HFF-Myc (cell line): ENCODE results near the gene NELL2.

ENCODE experiments used
- DNase-seq: peaks from one replicate; pipeline ENCODE4 v3.0.0-alpha.2; 2011; ENCODE audit warnings: low read depth; ENCODE audit errors: extremely low read depth
- H3K4me3 ChIP-seq: replicated peaks from 2 replicates; pipeline ENCODE4 v1.5.1; 2011; ENCODE audit warnings: low read depth, mild to moderate bottlenecking, control low read depth, low read length
- CTCF ChIP-seq: IDR thresholded peaks from 2 replicates; pipeline ENCODE4 v1.5.1; 2012; ENCODE audit warnings: mild to moderate bottlenecking, low read depth, low read length, control low read depth; ENCODE audit errors: missing control alignments

NELL2 gene

DNA sequence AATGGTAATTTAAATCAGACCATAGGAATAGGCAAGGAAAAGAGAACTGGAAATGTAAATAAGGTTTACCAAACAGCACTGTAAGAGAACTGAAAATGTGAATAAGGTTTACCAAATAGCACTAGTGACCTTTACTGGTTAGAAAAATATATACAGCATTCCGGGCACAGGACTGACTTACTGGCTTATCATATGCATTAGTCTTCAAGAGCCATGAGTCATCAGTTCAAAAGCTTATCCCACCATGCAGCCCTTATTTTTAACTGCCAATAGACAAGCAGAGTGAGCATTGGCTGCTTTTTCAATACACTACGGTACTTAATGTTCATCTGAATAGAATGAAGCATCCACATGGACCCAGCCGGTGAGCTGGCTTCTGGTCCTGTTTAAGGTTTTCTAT lies 13.0 kb upstream of the NELL2 start:
- no peak for TF ChIP-seq CTCF
- no peak for DNase-seq

DNA sequence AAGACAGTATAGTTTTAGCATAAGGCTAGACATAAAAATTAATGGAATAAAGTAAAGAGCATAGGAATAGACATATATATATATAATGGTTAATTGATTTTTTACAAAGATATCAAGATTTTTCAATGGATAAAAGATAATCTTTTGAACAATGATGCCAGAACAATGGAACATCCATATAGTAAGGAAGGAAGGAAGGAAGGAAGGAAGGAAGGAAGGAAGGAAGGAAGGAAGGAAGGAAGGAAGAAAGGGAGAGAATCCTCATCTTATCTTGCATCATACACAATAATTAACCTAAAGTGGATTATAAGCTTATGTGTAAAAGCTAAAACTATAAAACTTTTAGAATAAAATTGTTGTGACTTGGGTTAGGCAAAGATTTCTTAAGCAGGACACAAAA lies 9.8 kb upstream of the NELL2 start:
- H3K4me3 ChIP-seq = no peak overlapping the region
- DNase-seq = no peak
- no peak for TF ChIP-seq CTCF

More for the DNA sequence above, 13.0 kb upstream of the NELL2 start:
- H3K4me3 ChIP-seq = no peak overlapping the region

DNA sequence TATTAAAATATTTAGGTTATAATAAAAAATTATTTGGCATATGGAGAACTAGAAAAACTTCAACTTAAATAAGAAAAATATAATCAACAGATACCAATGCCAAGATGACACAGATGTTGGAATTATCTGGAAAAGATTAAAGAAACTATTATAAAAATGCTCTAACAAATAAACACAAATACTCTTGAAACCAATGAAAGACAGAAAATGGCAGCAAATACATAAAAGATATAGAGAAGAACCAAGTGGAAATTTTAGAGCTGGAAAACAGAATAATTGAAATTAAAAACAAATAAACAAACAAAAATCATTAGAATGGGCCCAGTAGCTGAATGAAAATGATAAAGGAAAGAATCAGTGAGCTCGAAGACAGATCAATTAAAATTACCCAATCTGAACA lies 5.1 kb upstream of the NELL2 start:
- no peak overlapping the region for H3K4me3 ChIP-seq
- TF ChIP-seq CTCF = no peak
- DNase-seq = no peak

- DNase-seq = no peak
- peak overlapping the region; percentile 27 for H3K4me3 ChIP-seq
- TF ChIP-seq CTCF = no peak
These were observed 662 bp upstream of the NELL2 start for GRCh38 chr12:44876544-44877410.

GRCh38 chr12:44875417-44875953 lies 630 bp downstream of the NELL2 start:
- peak overlapping the region; percentile 23 for H3K4me3 ChIP-seq
- TF ChIP-seq CTCF = no peak
- no peak for DNase-seq

GRCh38 chr12:44874981-44875416 lies 1.1 kb downstream of the NELL2 start:
- no peak for DNase-seq

More at GRCh38 chr12:44874981-44875416, 1.1 kb downstream of the NELL2 start:
- TF ChIP-seq CTCF = no peak
- no peak overlapping the region for H3K4me3 ChIP-seq
